Neural progenitor cell (in vitro differentiated cells): ENCODE results near the gene PSTPIP1. TPM values are rescaled to one million over a fixed set of nuclear protein-coding genes. Genes with fewer than 3 reads are reported as not detected.
"Not testable (repeated sequence)": the region's sequence is repeated elsewhere in the genome, so short reads cannot be mapped to it uniquely, and the experiment has no call there.

Experiments
- DNase-seq: peaks from one replicate; pipeline ENCODE4 v3.0.0-alpha.2; 2016; ENCODE audit warnings: low spot score
- H2AFZ ChIP-seq: fragments of 200-600 bp; sonication (generic); replicated peaks from 2 replicates; pipeline ENCODE4 v1.6.1; 2016; ENCODE audit warnings: antibody characterized with exemption
- H3F3A ChIP-seq: fragments of 200-600 bp; sonication (generic); 2 replicates; pipeline ENCODE4 v1.6.1; 2016; ENCODE audit warnings: antibody characterized with exemption, low read depth
- H3K27ac ChIP-seq: fragments of 200-600 bp; sonication (generic); 2 replicates; pipeline ENCODE4 v1.5.1; 2016; ENCODE audit warnings: mild to moderate bottlenecking
- H3K27me3 ChIP-seq: fragments of 200-600 bp; sonication (generic); 2 replicates; pipeline ENCODE4 v1.6.1; 2016; ENCODE audit warnings: mild to moderate bottlenecking, moderate library complexity
- H3K36me3 ChIP-seq: fragments of 200-600 bp; sonication (generic); 2 replicates; pipeline ENCODE4 v1.5.1; 2016
- H3K4me1 ChIP-seq: fragments of 200-600 bp; sonication (generic); 2 replicates; pipeline ENCODE4 v1.6.1; 2016; ENCODE audit warnings: mixed run types
- H3K4me2 ChIP-seq: fragments of 200-600 bp; sonication (generic); 2 replicates; pipeline ENCODE4 v1.6.1; 2016
- H3K4me3 ChIP-seq: fragments of 200-600 bp; sonication (generic); 2 replicates; pipeline ENCODE4 v1.5.1; 2016
- H3K79me2 ChIP-seq: fragments of 200-600 bp; sonication (generic); 2 replicates; pipeline ENCODE4 v1.6.1; 2016; ENCODE audit warnings: low read depth
- H3K9ac ChIP-seq: fragments of 200-600 bp; sonication (generic); 2 replicates; pipeline ENCODE4 v1.6.1; 2016
- H3K9me3 ChIP-seq: fragments of 200-600 bp; sonication (generic); 2 replicates; pipeline ENCODE4 v1.5.1; 2016; ENCODE audit warnings: low read depth
- H4K20me1 ChIP-seq: fragments of 200-600 bp; sonication (generic); 2 replicates; pipeline ENCODE4 v1.6.1; 2016; ENCODE audit warnings: low read depth
- H3K27ac Mint-ChIP-seq: 3 replicates; pipeline ENCODE4 v1.8.0; 2021; ENCODE audit warnings: mixed read lengths
- H3K27me3 Mint-ChIP-seq: 2 replicates; pipeline ENCODE4 v1.8.0; 2022; ENCODE audit warnings: low read depth, mild to moderate bottlenecking, inconsistent platforms, moderate library complexity, mixed read lengths; ENCODE audit not compliant: insufficient read depth
- H3K36me3 Mint-ChIP-seq: 3 replicates; pipeline ENCODE4 v1.8.0; 2021; ENCODE audit warnings: mixed read lengths
- H3K4me1 Mint-ChIP-seq: 3 replicates; pipeline ENCODE4 v1.8.0; 2021; ENCODE audit warnings: mixed read lengths
- H3K4me3 Mint-ChIP-seq: 3 replicates; pipeline ENCODE4 v1.8.0; 2021; ENCODE audit warnings: mild to moderate bottlenecking, moderate library complexity, mixed read lengths
- H3K9me3 Mint-ChIP-seq: 3 replicates; pipeline ENCODE4 v1.8.0; 2020; ENCODE audit warnings: mixed read lengths
- EZH2 ChIP-seq: fragments of 200-600 bp; sonication (generic); IDR thresholded peaks from 2 replicates; pipeline ENCODE4 v1.6.1; 2017; ENCODE audit warnings: antibody characterized with exemption, mild to moderate bottlenecking, moderate library complexity
- EZH2phosphoT487 ChIP-seq: fragments of 200-600 bp; sonication (generic); IDR thresholded peaks from 2 replicates; pipeline ENCODE4 v1.6.1; 2017; ENCODE audit warnings: antibody characterized with exemption
- total RNA-seq: library from RNA; depleted of rRNA; stranded (reverse); fragments of >200 nt; gene quantifications from 2 replicates; pipeline ENCODE4 v1.2.3, GENCODE V29; 2015; ENCODE audit warnings: low replicate concordance
- TF ChIP-seq, protein P1 (sequence below): fragments of 200-600 bp; sonication (generic); IDR thresholded peaks from 2 replicates; pipeline ENCODE4 v1.5.1; 2017; ENCODE audit warnings: antibody characterized with exemption, mild to moderate bottlenecking

The PSTPIP1 gene
- total RNA-seq, 1 donor from 2014 or later: 0.19 TPM

GRCh38 chr15:76964157-76964556 lies 30.8 kb upstream of the PSTPIP1 start:
- H3K36me3 Mint-ChIP-seq: no peaks in the 10 kb centered on the region
- H3K27me3 ChIP-seq: no peaks in the 10 kb centered on the region
- peaks cover 9% of the 10 kb centered on the region for H3K27me3 Mint-ChIP-seq
- H3K4me3 Mint-ChIP-seq: no peak overlapping the region
- no peak for TF ChIP-seq EZH2
- TF ChIP-seq, protein P1, sequence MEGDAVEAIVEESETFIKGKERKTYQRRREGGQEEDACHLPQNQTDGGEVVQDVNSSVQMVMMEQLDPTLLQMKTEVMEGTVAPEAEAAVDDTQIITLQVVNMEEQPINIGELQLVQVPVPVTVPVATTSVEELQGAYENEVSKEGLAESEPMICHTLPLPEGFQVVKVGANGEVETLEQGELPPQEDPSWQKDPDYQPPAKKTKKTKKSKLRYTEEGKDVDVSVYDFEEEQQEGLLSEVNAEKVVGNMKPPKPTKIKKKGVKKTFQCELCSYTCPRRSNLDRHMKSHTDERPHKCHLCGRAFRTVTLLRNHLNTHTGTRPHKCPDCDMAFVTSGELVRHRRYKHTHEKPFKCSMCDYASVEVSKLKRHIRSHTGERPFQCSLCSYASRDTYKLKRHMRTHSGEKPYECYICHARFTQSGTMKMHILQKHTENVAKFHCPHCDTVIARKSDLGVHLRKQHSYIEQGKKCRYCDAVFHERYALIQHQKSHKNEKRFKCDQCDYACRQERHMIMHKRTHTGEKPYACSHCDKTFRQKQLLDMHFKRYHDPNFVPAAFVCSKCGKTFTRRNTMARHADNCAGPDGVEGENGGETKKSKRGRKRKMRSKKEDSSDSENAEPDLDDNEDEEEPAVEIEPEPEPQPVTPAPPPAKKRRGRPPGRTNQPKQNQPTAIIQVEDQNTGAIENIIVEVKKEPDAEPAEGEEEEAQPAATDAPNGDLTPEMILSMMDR: no peak
- no peak for TF ChIP-seq EZH2phosphoT487
- no peak overlapping the region for H3K27ac Mint-ChIP-seq
- H3K9ac ChIP-seq: no peak overlapping the region
- no peaks in the 10 kb centered on the region for H4K20me1 ChIP-seq
- H3K36me3 ChIP-seq: no peaks in the 10 kb centered on the region
- H3K4me1 ChIP-seq: peaks cover 7% of the 10 kb centered on the region
- DNase-seq: no peak
- H3K27ac ChIP-seq: no peak overlapping the region
- no peaks in the 10 kb centered on the region for H3F3A ChIP-seq
- no peak overlapping the region for H2AFZ ChIP-seq
- no peak overlapping the region for H3K4me3 ChIP-seq
- no peaks in the 10 kb centered on the region for H3K9me3 ChIP-seq
- H3K4me1 Mint-ChIP-seq: peaks cover 22% of the 10 kb centered on the region
- no peaks in the 10 kb centered on the region for H3K79me2 ChIP-seq
- H3K4me2 ChIP-seq: no peak overlapping the region
- no peaks in the 10 kb centered on the region for H3K9me3 Mint-ChIP-seq

- not testable (repeated sequence) for H3F3A ChIP-seq, H3K9me3 Mint-ChIP-seq, H3K36me3 Mint-ChIP-seq, H3K27me3 Mint-ChIP-seq, H3K4me1 ChIP-seq, H3K27ac Mint-ChIP-seq, H3K9ac ChIP-seq, H4K20me1 ChIP-seq, H3K4me3 ChIP-seq, H2AFZ ChIP-seq, H3K9me3 ChIP-seq, H3K27me3 ChIP-seq, H3K4me3 Mint-ChIP-seq, DNase-seq, H3K36me3 ChIP-seq, H3K79me2 ChIP-seq, H3K4me2 ChIP-seq, H3K27ac ChIP-seq
- H3K4me1 Mint-ChIP-seq: peaks cover 17% of the 10 kb centered on the region
Observed at GRCh38 chr15:76966051-76966450, 28.9 kb upstream of the PSTPIP1 start.

- H3F3A ChIP-seq: no peaks in the 10 kb centered on the region
- H3K4me3 ChIP-seq: no peak overlapping the region
- Mint-ChIP-seq H3K27ac (no peak overlapping the region), H3K36me3 (no peaks in the 10 kb centered on the region), H3K27me3 (peaks cover 5% of the 10 kb centered on the region), H3K9me3 (no peaks in the 10 kb centered on the region), H3K4me3 (no peak overlapping the region), H3K4me1 (peaks cover 11% of the 10 kb centered on the region)
- no peaks in the 10 kb centered on the region for H4K20me1 ChIP-seq
- H3K36me3 ChIP-seq: no peaks in the 10 kb centered on the region
- no peaks in the 10 kb centered on the region for H3K9me3 ChIP-seq
- no peak overlapping the region for H3K27ac ChIP-seq
- no peak overlapping the region for H3K9ac ChIP-seq
- no peaks in the 10 kb centered on the region for H3K79me2 ChIP-seq
- no peaks in the 10 kb centered on the region for H3K27me3 ChIP-seq
- no peak for DNase-seq
- H3K4me1 ChIP-seq: peaks cover 7% of the 10 kb centered on the region
- TF ChIP-seq EZH2phosphoT487 (no peak), EZH2 (no peak)
- TF ChIP-seq, protein P1: no peak
- H3K4me2 ChIP-seq: no peak overlapping the region
- H2AFZ ChIP-seq: no peak overlapping the region
Observed at GRCh38 chr15:76967067-76967466, 27.9 kb upstream of the PSTPIP1 start.

GRCh38 chr15:76968306-76968705 lies 26.6 kb upstream of the PSTPIP1 start:
- no peak overlapping the region for H3K4me2 ChIP-seq
- no peak overlapping the region for H3K4me3 ChIP-seq
- H3K27ac ChIP-seq: no peak overlapping the region
- no peak overlapping the region for H3K9ac ChIP-seq
- no peaks in the 10 kb centered on the region for H3K27me3 ChIP-seq
- H3F3A ChIP-seq: no peaks in the 10 kb centered on the region
- H3K9me3 ChIP-seq: no peaks in the 10 kb centered on the region
- Mint-ChIP-seq H3K9me3 (no peaks in the 10 kb centered on the region), H3K4me3 (no peak overlapping the region), H3K27ac (no peak overlapping the region), H3K36me3 (no peaks in the 10 kb centered on the region), H3K4me1 (peaks cover 11% of the 10 kb centered on the region), H3K27me3 (peaks cover 2% of the 10 kb centered on the region)
- no peak overlapping the region for H2AFZ ChIP-seq
- no peaks in the 10 kb centered on the region for H4K20me1 ChIP-seq
- TF ChIP-seq EZH2: no peak
- TF ChIP-seq EZH2phosphoT487: no peak
- TF ChIP-seq, protein P1: no peak
- H3K4me1 ChIP-seq: peaks cover 7% of the 10 kb centered on the region
- no peaks in the 10 kb centered on the region for H3K36me3 ChIP-seq
- no peaks in the 10 kb centered on the region for H3K79me2 ChIP-seq
- DNase-seq: no peak
